Coronary artery (tissue), 2 donors: Measurements from ENCODE around the gene YPEL1.

ENCODE experiments used
- DNase-seq: peaks from one replicate; pipeline ENCODE4 v3.0.0-alpha.2; 2017; ENCODE audit warnings: low spot score
- H3K27ac ChIP-seq, 2 donors: fragments of 200-600 bp; sonication (generic); one replicate each; pipeline ENCODE4 v1.5.1; 2016 to 2019
- H3K4me3 ChIP-seq: fragments of 200-600 bp; sonication (generic); 2 replicates; pipeline ENCODE4 v1.5.1; 2016; ENCODE audit warnings: mild to moderate bottlenecking, moderate library complexity
- TF ChIP-seq, protein P1 (sequence below): fragments of 200-600 bp; sonication (generic); IDR thresholded peaks from one replicate; pipeline ENCODE4 v1.5.1; 2019; ENCODE audit warnings: antibody characterized with exemption

Gene YPEL1

DNA sequence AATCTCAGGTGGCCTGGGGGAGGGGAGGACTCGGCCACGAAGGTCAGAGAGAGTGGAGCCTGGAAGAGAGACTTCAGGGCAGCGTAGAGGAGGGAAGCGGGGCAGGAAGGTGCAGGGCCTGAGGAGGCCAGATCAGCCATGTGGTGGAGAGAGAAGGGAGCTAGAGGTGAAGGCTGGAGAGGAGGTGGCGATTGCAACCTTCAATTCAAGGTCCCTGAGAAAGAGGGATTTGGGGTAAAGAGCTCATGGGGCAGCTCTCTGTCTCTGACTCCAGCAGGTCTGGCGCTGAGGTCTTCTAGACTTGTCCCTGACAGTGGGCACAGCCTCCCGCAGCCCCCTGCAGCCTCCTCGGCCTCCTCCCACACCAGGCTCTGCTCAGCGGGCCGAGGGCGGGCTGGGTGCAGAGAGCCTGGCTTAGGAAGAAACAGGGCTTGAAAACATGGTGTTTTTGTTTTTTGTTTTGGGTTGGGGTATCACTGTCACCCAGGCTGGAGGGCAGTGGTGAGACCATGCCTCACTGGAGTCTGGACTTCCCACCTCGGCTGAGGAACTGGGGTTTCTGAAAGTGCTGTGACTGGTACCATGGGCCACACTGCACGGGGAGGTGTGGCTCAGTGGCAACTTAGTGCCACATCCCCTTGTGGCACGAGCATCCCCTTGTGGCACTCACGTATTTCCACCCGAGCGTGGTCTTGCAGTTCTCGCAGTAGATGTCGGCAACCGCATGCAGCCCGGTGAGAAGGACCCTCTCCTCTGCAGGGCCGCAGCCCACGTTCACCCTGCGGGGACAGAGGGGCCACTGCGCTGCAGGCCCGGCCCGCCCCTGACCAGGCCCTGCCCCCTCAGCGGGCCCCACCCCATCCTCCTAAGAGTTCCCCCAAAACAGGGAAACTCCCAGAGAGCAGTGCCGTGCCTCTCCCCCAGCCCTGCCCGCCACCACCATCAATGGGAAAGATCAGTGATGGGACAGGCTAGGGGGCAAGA, 32.6 kb downstream of the YPEL1 start:
- TF ChIP-seq, protein P1, sequence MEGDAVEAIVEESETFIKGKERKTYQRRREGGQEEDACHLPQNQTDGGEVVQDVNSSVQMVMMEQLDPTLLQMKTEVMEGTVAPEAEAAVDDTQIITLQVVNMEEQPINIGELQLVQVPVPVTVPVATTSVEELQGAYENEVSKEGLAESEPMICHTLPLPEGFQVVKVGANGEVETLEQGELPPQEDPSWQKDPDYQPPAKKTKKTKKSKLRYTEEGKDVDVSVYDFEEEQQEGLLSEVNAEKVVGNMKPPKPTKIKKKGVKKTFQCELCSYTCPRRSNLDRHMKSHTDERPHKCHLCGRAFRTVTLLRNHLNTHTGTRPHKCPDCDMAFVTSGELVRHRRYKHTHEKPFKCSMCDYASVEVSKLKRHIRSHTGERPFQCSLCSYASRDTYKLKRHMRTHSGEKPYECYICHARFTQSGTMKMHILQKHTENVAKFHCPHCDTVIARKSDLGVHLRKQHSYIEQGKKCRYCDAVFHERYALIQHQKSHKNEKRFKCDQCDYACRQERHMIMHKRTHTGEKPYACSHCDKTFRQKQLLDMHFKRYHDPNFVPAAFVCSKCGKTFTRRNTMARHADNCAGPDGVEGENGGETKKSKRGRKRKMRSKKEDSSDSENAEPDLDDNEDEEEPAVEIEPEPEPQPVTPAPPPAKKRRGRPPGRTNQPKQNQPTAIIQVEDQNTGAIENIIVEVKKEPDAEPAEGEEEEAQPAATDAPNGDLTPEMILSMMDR = no peak
- H3K4me3 ChIP-seq = no peak overlapping the region
- no peak overlapping the region for H3K27ac ChIP-seq
- DNase-seq = no peak

DNA sequence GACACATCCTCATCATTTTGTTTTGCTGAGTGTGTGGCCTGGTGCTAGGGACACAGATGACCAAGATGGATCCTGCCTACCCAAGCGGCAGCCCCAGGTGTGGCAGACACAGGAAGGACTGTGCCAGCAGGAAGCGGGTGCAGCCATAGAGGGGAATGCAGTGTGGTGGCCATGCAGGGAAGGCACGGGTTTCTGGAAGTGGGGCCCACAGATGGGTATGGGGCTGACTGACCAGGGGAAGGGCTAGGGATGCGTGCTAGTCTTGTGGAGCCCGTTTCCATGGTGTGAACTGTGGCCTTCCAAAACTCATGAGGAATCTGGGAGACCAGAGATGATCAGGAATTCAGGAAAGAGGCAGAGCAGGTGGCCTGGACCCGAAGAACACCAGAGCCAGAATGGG, 33.5 kb downstream of the YPEL1 start:
- Histone ChIP-seq H3K4me3 (no peak overlapping the region), H3K27ac (no peak overlapping the region)
- TF ChIP-seq, protein P1 = no peak
- no peak for DNase-seq

DNA sequence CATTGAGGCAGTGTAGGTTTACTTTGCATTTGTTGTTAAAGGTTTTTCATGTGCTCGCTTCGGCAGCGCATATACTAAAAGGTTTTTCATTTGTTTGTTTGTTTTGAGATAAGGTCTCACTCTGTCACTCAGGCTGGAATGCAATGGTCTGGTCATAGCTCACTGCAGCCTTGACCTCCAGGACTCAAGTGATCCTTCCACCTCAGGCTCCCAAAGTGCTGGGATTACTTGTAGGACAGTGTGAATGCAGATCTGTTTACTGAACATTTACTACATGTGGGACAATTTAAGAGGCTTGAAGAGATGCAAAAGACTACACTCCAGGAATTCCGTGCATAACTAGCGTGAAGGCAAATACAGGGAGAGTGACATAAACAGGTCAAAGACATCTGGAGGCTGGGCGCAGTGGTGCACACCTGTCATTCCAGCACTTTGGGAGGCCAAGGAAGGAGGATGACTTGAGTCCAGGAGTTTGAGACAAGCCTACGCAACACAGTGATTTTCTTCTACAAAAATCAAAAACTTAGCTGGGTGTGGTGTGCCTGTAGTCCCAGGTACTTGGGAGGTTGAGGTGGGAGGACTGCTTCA, 34.1 kb downstream of the YPEL1 start:
- no peak for DNase-seq
- TF ChIP-seq, protein P1 = no peak
- no peak overlapping the region for H3K4me3 ChIP-seq
- H3K27ac ChIP-seq = no peak overlapping the region

DNA sequence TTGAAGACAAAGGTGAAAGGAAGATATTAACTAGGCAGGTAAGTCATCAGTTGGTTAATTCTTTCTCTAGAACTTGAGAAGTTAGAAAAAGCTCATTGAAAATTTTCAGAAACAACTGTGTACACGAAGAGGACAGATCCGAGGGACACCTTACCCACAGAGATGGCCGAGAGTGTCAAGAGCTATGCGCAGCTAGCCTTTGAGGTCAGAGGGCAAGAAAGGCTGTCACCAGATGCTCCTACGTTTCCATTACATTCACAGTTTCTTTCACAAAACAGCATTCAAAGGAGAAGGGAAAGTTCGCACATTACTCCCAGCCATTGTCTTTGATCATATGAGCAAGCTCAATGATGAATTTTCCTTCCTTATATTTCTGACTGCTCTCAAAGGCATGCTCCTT, 34.8 kb downstream of the YPEL1 start:
- TF ChIP-seq, protein P1 = no peak
- no peak overlapping the region for H3K27ac ChIP-seq
- no peak for DNase-seq
- H3K4me3 ChIP-seq = no peak overlapping the region

DNA sequence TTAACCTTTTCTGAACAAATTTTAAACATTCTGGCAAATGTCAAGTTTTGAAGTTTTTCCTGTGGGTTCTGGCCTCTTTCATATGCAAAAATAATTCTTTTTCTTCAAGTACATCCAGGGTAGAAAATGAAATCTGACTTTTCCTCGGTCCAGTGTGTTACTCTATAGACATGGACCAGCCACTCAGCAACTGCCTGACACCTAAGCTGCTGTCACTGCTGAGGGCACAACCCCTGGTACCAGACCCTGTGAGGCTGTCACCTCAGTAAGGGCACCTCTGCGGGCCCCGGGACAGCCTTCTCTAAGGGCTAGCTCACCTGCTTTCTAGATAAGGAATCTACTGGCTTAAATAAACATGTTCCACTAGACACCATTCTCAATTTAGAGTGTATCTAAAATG, 36.0 kb downstream of the YPEL1 start:
- no peak for DNase-seq
- H3K4me3 ChIP-seq = no peak overlapping the region
- no peak overlapping the region for H3K27ac ChIP-seq
- TF ChIP-seq, protein P1 = no peak

DNA sequence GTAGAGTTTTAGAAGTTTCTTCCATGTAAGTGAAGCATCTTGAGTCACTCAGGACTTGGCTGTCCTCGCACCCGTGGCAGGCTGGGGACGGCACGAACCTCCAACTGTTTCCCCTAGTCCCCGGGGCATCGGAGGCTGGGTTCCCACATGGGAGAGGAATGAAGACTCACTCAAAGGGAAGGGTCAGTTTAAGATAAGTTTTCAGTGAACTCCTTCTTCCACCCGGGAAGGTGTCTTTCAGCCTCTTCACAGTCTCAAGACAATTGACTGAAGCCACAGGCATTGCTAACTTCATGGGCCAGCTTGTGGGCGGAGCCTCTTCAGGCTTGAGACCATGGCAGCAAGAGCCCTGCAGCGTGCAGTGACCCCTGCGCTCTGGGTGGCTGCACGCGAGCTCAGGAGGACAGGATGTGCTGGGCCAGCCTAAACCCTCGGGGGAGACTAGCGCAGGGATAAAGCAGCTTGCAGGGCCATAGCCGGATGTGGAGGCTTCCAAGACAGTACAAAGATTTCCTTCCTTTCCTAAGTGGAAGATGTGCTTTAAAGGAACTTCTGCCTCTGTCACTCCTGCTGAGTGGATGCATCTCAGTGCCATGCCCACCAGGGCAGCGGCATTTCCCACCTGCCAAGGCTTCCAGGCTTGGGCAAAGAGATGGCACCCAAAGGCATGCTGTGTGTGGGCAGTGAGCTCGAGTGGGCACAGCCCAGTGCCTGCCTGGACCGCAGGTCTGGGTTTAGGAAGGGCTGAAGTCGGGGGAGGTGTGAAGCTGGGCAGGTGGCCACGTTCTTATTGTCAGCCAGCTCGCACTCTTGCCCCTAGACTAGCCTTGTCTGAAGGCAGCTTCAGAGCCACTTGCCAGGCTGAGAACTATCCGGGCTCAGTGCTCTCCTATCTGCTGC, 36.9 kb downstream of the YPEL1 start:
- TF ChIP-seq, protein P1 = no peak
- no peak for DNase-seq
- Histone ChIP-seq H3K27ac (peak overlapping the region; percentile 51 to 79), H3K4me3 (peak overlapping the region; percentile 1)
